B cell (primary cell): ENCODE results near the gene MGA. TPM values are rescaled to one million over a fixed set of nuclear protein-coding genes. Genes with fewer than 3 reads are reported as not detected.

Source experiments
- ATAC-seq: fragments of 200-7000 bp; cut with Tn5 transposase; one replicate; pipeline ENCODE4 v1.10.0; 2021; ENCODE audit warnings: low read depth, mild to moderate bottlenecking, moderate number of reproducible peaks, moderate library complexity
- CTCF ChIA-PET: fragments of 350-600 bp; sonication (Branson Sonifier 250); formaldehyde crosslinking; loops from one replicate; lab custom pipeline; 2021; ENCODE audit warnings: antibody characterized with exemption, inconsistent platforms; lab: Charles Lee
- POLR2A ChIA-PET: fragments of 350-600 bp; sonication (Branson Sonifier 250); formaldehyde crosslinking; loops from one replicate; lab custom pipeline; 2021; ENCODE audit warnings: antibody characterized with exemption; lab: Charles Lee
- DNase-seq: peaks from one replicate; pipeline ENCODE4 v3.0.0; 2013
- H2AFZ ChIP-seq: 2 replicates; pipeline ENCODE4 v1.6.1; 2012; ENCODE audit warnings: mild to moderate bottlenecking, low read depth, low read length; ENCODE audit not compliant: insufficient read depth, poor library complexity, severe bottlenecking
- H3K27ac ChIP-seq, 2 donors: 1 replicate in 1 of 2; 2 replicates in 1 of 2; pipeline ENCODE4 v1.5.1; 2012 to 2013; ENCODE audit warnings: low read length in 2 of 2, mild to moderate bottlenecking in 2 of 2, moderate library complexity in 1 of 2
- H3K27me3 ChIP-seq, 4 experiments: fragments of 200-600 bp in 1 of 4; sonication (generic) in 1 of 4; replicated peaks in 1 of 4; 1 replicate in 2 of 4; 2 replicates in 2 of 4; pipeline versions ENCODE4 v1.6.1 to v1.7.0; 2013 to 2016; ENCODE audit warnings: low read length in 3 of 4, mild to moderate bottlenecking in 2 of 4, mixed read lengths in 1 of 4, moderate library complexity in 1 of 4; ENCODE audit not compliant: insufficient read depth in 4 of 4, control insufficient read depth in 3 of 4; ENCODE audit errors: control extremely low read depth in 1 of 4
- H3K36me3 ChIP-seq, 2 experiments: replicated peaks in 1 of 2; 1 replicate in 1 of 2; 2 replicates in 1 of 2; pipeline versions ENCODE4 v1.6.1 to v1.7.1; 2013; ENCODE audit warnings: low read length in 1 of 2; ENCODE audit not compliant: insufficient read depth in 2 of 2, control insufficient read depth in 1 of 2; ENCODE audit errors: control extremely low read depth in 1 of 2, extremely low read depth in 1 of 2
- H3K4me1 ChIP-seq, 2 donors: fragments of 200-600 bp in 1 of 2; sonication (generic) in 1 of 2; 1 replicate in 1 of 2; 2 replicates in 1 of 2; pipeline versions ENCODE4 v1.5.1 to v1.6.1; 2013 to 2017; ENCODE audit warnings: low read length in 2 of 2; ENCODE audit not compliant: control insufficient read depth in 2 of 2, insufficient read depth in 2 of 2
- H3K4me2 ChIP-seq: replicated peaks from 2 replicates; pipeline ENCODE3; 2012; ENCODE audit warnings: mild to moderate bottlenecking, low read depth, low read length; ENCODE audit not compliant: poor library complexity, severe bottlenecking
- H3K4me3 ChIP-seq, 5 experiments: fragments of 200-600 bp in 1 of 5; sonication (generic) in 1 of 5; 1 replicate in 3 of 5; 2 replicates in 2 of 5; pipeline versions ENCODE4 v1.5.1 to v1.7.0; 2011 to 2016; ENCODE audit warnings: low read length in 4 of 5, mild to moderate bottlenecking in 4 of 5, low read depth in 2 of 5, control low read depth in 1 of 5, moderate library complexity in 1 of 5; ENCODE audit not compliant: insufficient read depth in 1 of 5; ENCODE audit errors: control extremely low read depth in 1 of 5, extremely low read depth in 1 of 5
- H3K79me2 ChIP-seq: fragments of 200-600 bp; sonication (generic); one replicate; pipeline ENCODE4 v1.6.0; 2016; ENCODE audit warnings: low read length; ENCODE audit not compliant: control insufficient read depth, insufficient read depth
- H3K9ac ChIP-seq: fragments of 200-600 bp; sonication (generic); 2 replicates; pipeline ENCODE4 v1.6.1; 2017; ENCODE audit warnings: mild to moderate bottlenecking, low read length, moderate library complexity
- H3K9me3 ChIP-seq, 3 donors: one replicate each; pipeline versions ENCODE4 v1.6.1 to v1.7.1; 2013; ENCODE audit warnings: low read length in 2 of 3; ENCODE audit not compliant: control insufficient read depth in 2 of 3, insufficient read depth in 1 of 3; ENCODE audit errors: control extremely low read depth in 1 of 3
- H4K20me1 ChIP-seq: 2 replicates; pipeline ENCODE4 v1.6.0; 2012; ENCODE audit warnings: mild to moderate bottlenecking, low read length; ENCODE audit not compliant: insufficient read depth, control insufficient read depth, poor library complexity, severe bottlenecking
- H3K27ac Mint-ChIP-seq: one replicate; pipeline ENCODE4 v1.8.0; 2021; ENCODE audit warnings: mixed read lengths
- H3K27me3 Mint-ChIP-seq: one replicate; pipeline ENCODE4 v1.8.0; 2021; ENCODE audit warnings: mixed read lengths
- H3K4me1 Mint-ChIP-seq: one replicate; pipeline ENCODE4 v1.8.0; 2021; ENCODE audit warnings: mixed read lengths
- H3K4me3 Mint-ChIP-seq: one replicate; pipeline ENCODE4 v1.8.0; 2021; ENCODE audit warnings: mixed read lengths
- H3K9me3 Mint-ChIP-seq: one replicate; pipeline ENCODE4 v1.8.0; 2022; ENCODE audit warnings: mixed read lengths; ENCODE audit not compliant: insufficient read depth
- CTCF ChIP-seq: fragments of 200-600 bp; IDR thresholded peaks from one replicate; pipeline ENCODE4 v1.8.0; 2022; ENCODE audit warnings: antibody characterized with exemption, mild to moderate bottlenecking
- EZH2 ChIP-seq: IDR thresholded peaks from 2 replicates; pipeline ENCODE4 v1.6.1; 2012; ENCODE audit warnings: borderline replicate concordance, low read depth, mild to moderate bottlenecking, moderate library complexity, low read length; ENCODE audit not compliant: insufficient read depth, poor library complexity, severe bottlenecking
- WGBS: methylation state at CpG from one replicate; pipeline ENCODE4 v1.1.5; 2013; ENCODE audit warnings: missing lambda C conversion rate; ENCODE audit not compliant: insufficient coverage; 5-methylcytosine and 5-hydroxymethylcytosine counted together
- intact Hi-C: fragments of 100-400 bp; cut with micrococcal nuclease; formaldehyde crosslinking; loops from one replicate; pipeline ENCODE4 v1.10.0; 2022
- polyA plus RNA-seq: library from polyadenylated mRNA; depleted of rRNA; stranded (reverse); fragments of >200 nt; gene quantifications from 2 replicates; pipeline ENCODE4 v1.2.3, GENCODE V29; 2012
- total RNA-seq, 2 donors: library from RNA; stranded (reverse); fragments of 120-200 nt in 1 of 2; gene quantifications; 1 replicate in 1 of 2; 2 replicates in 1 of 2; pipeline versions ENCODE4 v1.2.3 to v1.2.4, GENCODE V29; 2013 to 2022

MGA gene
- total and polyA plus RNA-seq, 2 donors (not counting 1 experiment from before 2014, with no cell fraction given): 5.4 to 79.7 TPM

- no peaks in the 10 kb centered on the region for H4K20me1 ChIP-seq
- Mint-ChIP-seq H3K9me3 (no peaks in the 10 kb centered on the region), H3K4me3 (peak overlapping the region; percentile 99), H3K27me3 (no peaks in the 10 kb centered on the region), H3K4me1 (peaks cover 45% of the 10 kb centered on the region), H3K27ac (peak overlapping the region; percentile 68)
- CTCF ChIA-PET: interaction anchor here (0.6 to 20.0 kb wide), 32 partner anchors 10 to 1390 kb away, joined by 3 to 716 read pairs (median 8); partner anchors contain the start of genes EHD4, JMJD7, KNSTRN and MGA
- TF ChIP-seq CTCF (peak; percentile 79), EZH2 (no peak)
- peak overlapping the region; percentile 62 to 71 for H3K27ac ChIP-seq
- peak overlapping the region; percentile 89 for H3K4me2 ChIP-seq
- peaks cover 32% of the 10 kb centered on the region for H3K79me2 ChIP-seq
- ATAC-seq: no peak
- H3K4me3 ChIP-seq: no peak overlapping the region
- no peaks in the 10 kb centered on the region for H3K27me3 ChIP-seq
- DNase-seq: peak; percentile 84
- peaks cover 30 to 32% of the 10 kb centered on the region in 2 donors for H3K4me1 ChIP-seq
- H3K9ac ChIP-seq: no peak overlapping the region
- H3K9me3 ChIP-seq: no peaks in the 10 kb centered on the region
- H3K36me3 ChIP-seq: no peaks in the 10 kb centered on the region
- POLR2A ChIA-PET: interaction anchor here (0.7 to 2.0 kb wide), 5 partner anchors 12 to 169 kb away, joined by 3 to 8 read pairs (median 6); no protein-coding TSS in a partner anchor
- no peak overlapping the region for H2AFZ ChIP-seq
- intact Hi-C loops: loop anchor here (1.0 to 5.0 kb wide), 4 partner anchors 38 to 656 kb away; partner anchors contain the start of gene INO80
- WGBS: 51% methylated on average over 5 of the region's 8 CpGs
These were observed 112.6 kb downstream of the MGA start for GRCh38 chr15:41772720-41773331.

- H3K4me1 Mint-ChIP-seq: peaks cover 50% of the 10 kb centered on the region
- no CpG with 5 or more reads among the region's 5 CpGs for WGBS
- ChIA-PET CTCF (interaction anchor here (0.5 to 20.0 kb wide), 33 partner anchors 9 to 1391 kb away, joined by 3 to 716 read pairs (median 7); partner anchors contain the start of genes EHD4, JMJD7, KNSTRN and MGA), POLR2A (interaction anchor here (0.7 to 2.0 kb wide), 7 partner anchors 11 to 122 kb away, joined by 3 to 14 read pairs (median 6); partner anchors contain the start of gene MGA)
- no peaks in the 10 kb centered on the region for H3K27me3 Mint-ChIP-seq
- Histone ChIP-seq H3K4me3 (peak overlapping the region in 4 of 5 experiments; percentile 75 to 82 (median 78)), H4K20me1 (no peaks in the 10 kb centered on the region), H3K4me2 (peak overlapping the region; percentile 89), H3K79me2 (peaks cover 32% of the 10 kb centered on the region), H3K9ac (peak overlapping the region; percentile 87), H3K27ac (peak overlapping the region; percentile 62 to 71), H2AFZ (peak overlapping the region; percentile 82), H3K36me3 (no peaks in the 10 kb centered on the region), H3K27me3 (no peaks in the 10 kb centered on the region), H3K4me1 (peaks cover 30 to 32% of the 10 kb centered on the region in 2 donors), H3K9me3 (no peaks in the 10 kb centered on the region)
- peak overlapping the region; percentile 96 for H3K27ac Mint-ChIP-seq
- intact Hi-C loops: loop anchor here (5.0 kb wide), 2 partner anchors 76 to 656 kb away; partner anchors contain the start of gene INO80
- no peak for DNase-seq
- TF ChIP-seq EZH2 (no peak), CTCF (no peak)
- no peaks in the 10 kb centered on the region for H3K9me3 Mint-ChIP-seq
- no peak for ATAC-seq
- H3K4me3 Mint-ChIP-seq: peak overlapping the region; percentile 99
These were observed 113.1 kb downstream of the MGA start for GRCh38 chr15:41773332-41773728.
